Endodermal cell (in vitro differentiated cells): ENCODE measurements around the gene PLCB1. TPM values are rescaled to one million over a fixed set of nuclear protein-coding genes. Genes with fewer than 3 reads are reported as not detected.

ENCODE experiments used
- DNase-seq: peaks from one replicate; pipeline ENCODE4 v3.0.0-alpha.2; 2017
- H3K27ac ChIP-seq: 2 replicates; pipeline ENCODE4 v1.5.1; 2013; ENCODE audit warnings: mild to moderate bottlenecking, low read depth, low read length, moderate library complexity
- H3K27me3 ChIP-seq: 2 replicates; pipeline ENCODE4 v1.6.1; 2013; ENCODE audit warnings: mild to moderate bottlenecking, low read length, moderate library complexity; ENCODE audit not compliant: insufficient read depth, control insufficient read depth, poor library complexity, severe bottlenecking
- H3K36me3 ChIP-seq: 2 replicates; pipeline ENCODE4 v1.7.0; 2013; ENCODE audit warnings: mild to moderate bottlenecking, low read length, moderate library complexity; ENCODE audit not compliant: control insufficient read depth, insufficient read depth
- H3K4me1 ChIP-seq: one replicate; pipeline ENCODE4 v1.7.0; 2013; ENCODE audit warnings: low read length; ENCODE audit not compliant: control insufficient read depth, insufficient read depth
- H3K4me3 ChIP-seq: 2 replicates; pipeline ENCODE4 v1.5.1; 2013; ENCODE audit warnings: mild to moderate bottlenecking, low read length, moderate library complexity
- H3K9ac ChIP-seq: 2 replicates; pipeline ENCODE4 v1.6.1; 2013; ENCODE audit warnings: mild to moderate bottlenecking, low read length, moderate library complexity; ENCODE audit not compliant: poor library complexity, severe bottlenecking; ENCODE audit errors: extremely low read depth
- H3K9me3 ChIP-seq: 2 replicates; pipeline ENCODE4 v1.6.1; 2013; ENCODE audit warnings: mild to moderate bottlenecking, low read length, moderate library complexity; ENCODE audit not compliant: control insufficient read depth
- H3K27ac Mint-ChIP-seq: 2 replicates; pipeline ENCODE4 v1.8.0; 2020; ENCODE audit warnings: mixed read lengths
- H3K27me3 Mint-ChIP-seq: 2 replicates; pipeline ENCODE4 v1.8.0; 2021; ENCODE audit warnings: mild to moderate bottlenecking, mixed read lengths; ENCODE audit not compliant: insufficient read depth
- H3K36me3 Mint-ChIP-seq: 2 replicates; pipeline ENCODE4 v1.8.0; 2020; ENCODE audit warnings: low read depth, mixed read lengths
- H3K4me1 Mint-ChIP-seq: 2 replicates; pipeline ENCODE4 v1.8.0; 2020; ENCODE audit warnings: mixed read lengths
- H3K4me3 Mint-ChIP-seq: 2 replicates; pipeline ENCODE4 v1.8.0; 2020; ENCODE audit warnings: mild to moderate bottlenecking, moderate library complexity, mixed read lengths
- H3K9me3 Mint-ChIP-seq: 2 replicates; pipeline ENCODE4 v1.8.0; 2020; ENCODE audit warnings: mild to moderate bottlenecking, mixed read lengths
- CTCF ChIP-seq: fragments of 200-600 bp; sonication (generic); conservative IDR thresholded peaks from 2 replicates; pipeline ENCODE4 v1.5.0; 2021; ENCODE audit warnings: antibody characterized with exemption, mild to moderate bottlenecking
- WGBS, 2 experiments: methylation state at CpG; one replicate each; pipeline versions ENCODE4 v1.1.5 to v1.1.7; 2013; ENCODE audit warnings: missing lambda C conversion rate in 2 of 2, mixed read lengths in 1 of 2; ENCODE audit not compliant: insufficient coverage in 1 of 2, insufficient read length in 1 of 2; 5-methylcytosine and 5-hydroxymethylcytosine counted together
- total RNA-seq, 2 donors: library from RNA; stranded (reverse); fragmentation: NEBNext Ultra II Directional in 1 of 2; extraction: Animal tissue kit (Norgen Biotek cat#: 25700) in 1 of 2; gene quantifications; 2 replicates in 1 of 2; 3 replicates in 1 of 2; pipeline ENCODE4 v1.2.1, GENCODE V29; 2021

PLCB1 gene
- total RNA-seq, 2 donors from 2014 or later, result 15.3 to 16.5 TPM

GRCh38 chr20:8161264-8162071 is 29.4 kb downstream of the PLCB1 start:
- H3K9me3 ChIP-seq, result peaks cover 20% of the 10 kb centered on the region
- Mint-ChIP-seq H3K36me3 (peaks cover 12% of the 10 kb centered on the region), H3K27me3 (peaks cover 2% of the 10 kb centered on the region), H3K4me3 (no peak overlapping the region), H3K27ac (no peak overlapping the region), H3K9me3 (peaks cover 26% of the 10 kb centered on the region), H3K4me1 (no peaks in the 10 kb centered on the region)
- H3K27ac ChIP-seq, result no peak overlapping the region
- H3K4me3 ChIP-seq, result no peak overlapping the region
- H3K36me3 ChIP-seq, result no peaks in the 10 kb centered on the region
- no peak for TF ChIP-seq CTCF
- H3K4me1 ChIP-seq, result no peaks in the 10 kb centered on the region
- no peak overlapping the region for H3K9ac ChIP-seq
- no peaks in the 10 kb centered on the region for H3K27me3 ChIP-seq
- WGBS, 2 experiments, result 83% methylated on average over 2 of the region's 4 CpGs; no CpG with 5 or more reads in 1 of the 2 experiments
- DNase-seq, result no peak

DNA sequence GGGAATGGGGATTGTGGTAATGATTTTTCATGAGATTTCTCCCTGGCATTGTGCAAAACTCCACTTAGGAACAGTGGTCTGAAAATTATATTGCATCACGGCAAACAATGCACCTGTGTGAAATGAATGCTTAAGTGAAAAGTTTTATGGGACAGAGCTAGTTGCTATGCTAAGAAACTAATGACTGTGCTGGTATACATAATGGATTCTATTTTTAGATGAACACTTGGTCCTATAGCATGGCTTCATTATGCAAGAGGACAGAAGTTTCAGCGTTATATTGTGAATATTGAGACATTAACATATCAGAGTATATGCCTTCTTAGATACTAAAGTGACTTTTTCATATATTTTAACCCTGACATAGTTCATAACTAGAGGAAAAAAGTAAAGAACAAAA is 30.5 kb downstream of the PLCB1 start:
- no peak for DNase-seq
- Histone ChIP-seq H3K9ac (no peak overlapping the region), H3K27ac (no peak overlapping the region), H3K27me3 (no peaks in the 10 kb centered on the region), H3K36me3 (no peaks in the 10 kb centered on the region), H3K4me3 (no peak overlapping the region), H3K4me1 (no peaks in the 10 kb centered on the region), H3K9me3 (peaks cover 15% of the 10 kb centered on the region)
- Mint-ChIP-seq H3K27ac (no peak overlapping the region), H3K36me3 (peaks cover 12% of the 10 kb centered on the region), H3K4me3 (no peak overlapping the region), H3K27me3 (peaks cover 2% of the 10 kb centered on the region), H3K9me3 (peaks cover 26% of the 10 kb centered on the region), H3K4me1 (no peaks in the 10 kb centered on the region)
- 96 to 100% methylated on average over 1 to 2 of the region's 2 CpGs for WGBS, 2 experiments
- TF ChIP-seq CTCF, result no peak

DNA sequence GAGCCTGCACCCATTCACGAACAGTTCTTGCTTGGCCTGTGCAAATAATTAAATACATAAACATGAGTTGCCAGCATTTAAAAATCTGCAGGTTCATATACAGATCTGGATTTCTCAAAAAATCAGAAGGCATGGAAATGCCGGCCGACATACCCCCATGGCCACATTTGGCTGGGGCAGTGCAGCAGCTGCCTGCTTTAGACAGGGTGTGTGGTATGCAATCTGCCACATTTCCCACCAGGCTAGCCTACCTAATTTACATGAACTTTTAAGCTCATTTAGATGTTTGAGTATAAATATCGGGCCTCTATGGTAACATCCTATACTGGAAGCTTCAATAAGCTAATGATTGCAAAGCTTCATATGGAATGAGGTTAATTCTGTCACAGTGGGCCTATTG is 31.5 kb downstream of the PLCB1 start:
- peaks cover 6% of the 10 kb centered on the region for H3K36me3 Mint-ChIP-seq

More for the DNA sequence above, 31.5 kb downstream of the PLCB1 start:
- Histone ChIP-seq H3K4me3 (no peak overlapping the region), H3K36me3 (no peaks in the 10 kb centered on the region), H3K27ac (no peak overlapping the region), H3K9me3 (peaks cover 5% of the 10 kb centered on the region), H3K9ac (no peak overlapping the region), H3K27me3 (no peaks in the 10 kb centered on the region), H3K4me1 (no peaks in the 10 kb centered on the region)
- peaks cover 19% of the 10 kb centered on the region for H3K9me3 Mint-ChIP-seq
- no peaks in the 10 kb centered on the region for H3K4me1 Mint-ChIP-seq
- WGBS, 2 experiments, result 95 to 100% methylated on average over 3 to 4 of the region's 4 CpGs
- no peak overlapping the region for H3K27ac Mint-ChIP-seq
- no peak overlapping the region for H3K4me3 Mint-ChIP-seq
- no peak for DNase-seq
- peaks cover 2% of the 10 kb centered on the region for H3K27me3 Mint-ChIP-seq
- no peak for TF ChIP-seq CTCF
